CD14-positive monocyte (primary cell): ENCODE measurements around the gene PANK4. TPM values are rescaled to one million over a fixed set of nuclear protein-coding genes. Genes with fewer than 3 reads are reported as not detected.

Source experiments
- DNase-seq, 3 donors: peaks; one replicate each; pipeline ENCODE4 v3.0.0-alpha.2; 2011 to 2022
- H2AFZ ChIP-seq: 2 replicates; pipeline ENCODE4 v1.6.0; 2012; ENCODE audit warnings: mild to moderate bottlenecking, low read depth, low read length, inconsistent platforms; ENCODE audit not compliant: insufficient read depth, poor library complexity, severe bottlenecking
- H3K27ac ChIP-seq, 2 donors: 1 replicate in 1 of 2; 2 replicates in 1 of 2; pipeline ENCODE4 v1.5.1; 2012 to 2013; ENCODE audit warnings: low read length in 2 of 2, control low read depth in 1 of 2, inconsistent platforms in 1 of 2, low read depth in 1 of 2, mild to moderate bottlenecking in 1 of 2
- H3K27me3 ChIP-seq, 2 donors: one replicate each; pipeline versions ENCODE4 v1.6.0 to v1.6.1; 2011 to 2013; ENCODE audit warnings: low read length in 2 of 2; ENCODE audit not compliant: control insufficient read depth in 2 of 2, insufficient read depth in 2 of 2
- H3K36me3 ChIP-seq, 2 donors: replicated peaks in 1 of 2; 1 replicate in 1 of 2; 2 replicates in 1 of 2; pipeline versions ENCODE4 v1.5.1 to v1.6.1; 2012 to 2013; ENCODE audit warnings: low read length in 2 of 2, control low read depth in 1 of 2, inconsistent platforms in 1 of 2, mild to moderate bottlenecking in 1 of 2; ENCODE audit not compliant: insufficient read depth in 2 of 2, control insufficient read depth in 1 of 2
- H3K4me1 ChIP-seq, 2 donors: 1 replicate in 1 of 2; 2 replicates in 1 of 2; pipeline versions ENCODE4 v1.5.1 to v1.6.1; 2012 to 2013; ENCODE audit warnings: low read length in 2 of 2, control low read depth in 1 of 2, inconsistent platforms in 1 of 2, mild to moderate bottlenecking in 1 of 2, moderate library complexity in 1 of 2; ENCODE audit not compliant: insufficient read depth in 2 of 2, control insufficient read depth in 1 of 2
- H3K4me2 ChIP-seq: replicated peaks from 2 replicates; pipeline ENCODE3; 2012; ENCODE audit warnings: low read length, moderate library complexity, mild to moderate bottlenecking; ENCODE audit not compliant: poor library complexity, severe bottlenecking; ENCODE audit errors: extremely low read depth
- H3K4me3 ChIP-seq, 3 experiments: fragments of 200-600 bp in 1 of 3; sonication (generic) in 1 of 3; replicated peaks in 1 of 3; 1 replicate in 2 of 3; 2 replicates in 1 of 3; pipeline ENCODE4 v1.5.1; 2011 to 2013; ENCODE audit warnings: low read length in 3 of 3, mild to moderate bottlenecking in 3 of 3, control low read depth in 2 of 3, low read depth in 2 of 3, inconsistent platforms in 1 of 3, moderate library complexity in 1 of 3
- H3K79me2 ChIP-seq: 2 replicates; pipeline ENCODE4 v1.6.0; 2012; ENCODE audit warnings: mild to moderate bottlenecking, control low read depth, inconsistent platforms, low read length, moderate library complexity; ENCODE audit not compliant: insufficient read depth
- H3K9ac ChIP-seq: 2 replicates; pipeline ENCODE4 v1.6.0; 2017; ENCODE audit warnings: low read length, mild to moderate bottlenecking; ENCODE audit not compliant: insufficient read depth, poor library complexity, severe bottlenecking
- H3K9me3 ChIP-seq, 2 donors: replicated peaks in 1 of 2; 1 replicate in 1 of 2; 2 replicates in 1 of 2; pipeline versions ENCODE4 v1.5.1 to v1.6.1; 2012 to 2013; ENCODE audit warnings: low read length in 2 of 2, control low read depth in 1 of 2; ENCODE audit not compliant: control insufficient read depth in 1 of 2, insufficient read depth in 1 of 2
- H4K20me1 ChIP-seq: 2 replicates; pipeline ENCODE4 v1.6.0; 2012; ENCODE audit warnings: mild to moderate bottlenecking, low read length, control low read depth, moderate library complexity; ENCODE audit not compliant: insufficient read depth
- H3K27ac Mint-ChIP-seq, 7 donors: one replicate each; pipeline ENCODE4 v1.8.0; 2020; ENCODE audit warnings: mild to moderate bottlenecking in 7 of 7, mixed read lengths in 7 of 7, moderate library complexity in 6 of 7, inconsistent platforms in 2 of 7
- H3K27me3 Mint-ChIP-seq, 3 donors: one replicate each; pipeline ENCODE4 v1.8.0; 2021 to 2022; ENCODE audit warnings: low read depth in 3 of 3, mild to moderate bottlenecking in 3 of 3, mixed read lengths in 3 of 3, moderate library complexity in 3 of 3, inconsistent platforms in 1 of 3
- H3K36me3 Mint-ChIP-seq, 2 donors: one replicate each; pipeline ENCODE4 v1.8.0; 2020; ENCODE audit warnings: mixed read lengths in 2 of 2, inconsistent platforms in 1 of 2, mild to moderate bottlenecking in 1 of 2
- H3K4me1 Mint-ChIP-seq: one replicate; pipeline ENCODE4 v1.8.0; 2020; ENCODE audit warnings: mild to moderate bottlenecking, mixed read lengths
- H3K4me3 Mint-ChIP-seq, 2 donors: one replicate each; pipeline ENCODE4 v1.8.0; 2020; ENCODE audit warnings: mild to moderate bottlenecking in 2 of 2, mixed read lengths in 2 of 2, moderate library complexity in 1 of 2
- H3K9me3 Mint-ChIP-seq, 7 donors: one replicate each; pipeline ENCODE4 v1.8.0; 2020 to 2022; ENCODE audit warnings: mixed read lengths in 7 of 7, mild to moderate bottlenecking in 6 of 7, moderate library complexity in 6 of 7, inconsistent platforms in 2 of 7
- CTCF ChIP-seq: fragments of 200-600 bp; IDR thresholded peaks from one replicate; pipeline ENCODE4 v1.8.0; 2022; ENCODE audit warnings: antibody characterized with exemption, mild to moderate bottlenecking
- WGBS: methylation state at CpG from one replicate; pipeline ENCODE4 v1.1.5; 2013; ENCODE audit warnings: missing lambda C conversion rate; ENCODE audit not compliant: insufficient coverage; 5-methylcytosine and 5-hydroxymethylcytosine counted together
- intact Hi-C, 2 donors: fragments of 100-400 bp; cut with micrococcal nuclease; formaldehyde crosslinking; loops; one replicate each; pipeline versions ENCODE4 v1.15.0 to v1.15.1; 2023
- polyA plus RNA-seq, 3 donors: library from polyadenylated mRNA; depleted of rRNA in 1 of 3; unstranded in 2 of 3; stranded (reverse) in 1 of 3; fragments of 300-500 nt in 2 of 3; fragments of >200 nt in 1 of 3; fragmentation: Illumina TruSeq in 2 of 3; gene quantifications; 1 replicate in 2 of 3; 2 replicates in 1 of 3; pipeline ENCODE4 v1.2.3, GENCODE V29; 2012 to 2021

The PANK4 gene
- polyA plus RNA-seq, 3 donors: 11.9 to 30.2 (median 13.7) TPM

GRCh38 chr1:2472561-2473177 lies 53.7 kb downstream of the PANK4 start:
- no peaks in the 10 kb centered on the region for H3K36me3 Mint-ChIP-seq
- no peaks in the 10 kb centered on the region for H3K9me3 Mint-ChIP-seq
- Histone ChIP-seq H3K9ac (no peak overlapping the region), H3K27me3 (peaks cover 0 to 3% of the 10 kb centered on the region in 2 donors), H3K4me1 (no peaks in the 10 kb centered on the region), H3K27ac (no peak overlapping the region), H3K4me3 (no peak overlapping the region), H3K9me3 (no peaks in the 10 kb centered on the region), H2AFZ (no peak overlapping the region), H4K20me1 (no peaks in the 10 kb centered on the region), H3K4me2 (no peak overlapping the region), H3K79me2 (no peaks in the 10 kb centered on the region), H3K36me3 (no peaks in the 10 kb centered on the region)
- H3K27me3 Mint-ChIP-seq: peaks cover 0 to 13% (median 4%) of the 10 kb centered on the region in 3 donors
- H3K27ac Mint-ChIP-seq: no peak overlapping the region
- 87% methylated on average over 19 of the region's 25 CpGs for WGBS
- no peak for DNase-seq
- no peak overlapping the region for H3K4me3 Mint-ChIP-seq
- intact Hi-C loops: no loop called here
- no peaks in the 10 kb centered on the region for H3K4me1 Mint-ChIP-seq
- TF ChIP-seq CTCF: no peak

- H3K4me3 Mint-ChIP-seq: no peak overlapping the region
- no peak for DNase-seq
- Histone ChIP-seq H3K79me2 (no peaks in the 10 kb centered on the region), H2AFZ (no peak overlapping the region), H3K4me2 (no peak overlapping the region), H4K20me1 (no peaks in the 10 kb centered on the region), H3K27me3 (peaks cover 0 to 3% of the 10 kb centered on the region in 2 donors), H3K9me3 (no peaks in the 10 kb centered on the region), H3K36me3 (no peaks in the 10 kb centered on the region), H3K4me1 (no peaks in the 10 kb centered on the region), H3K4me3 (no peak overlapping the region), H3K27ac (no peak overlapping the region), H3K9ac (no peak overlapping the region)
- H3K9me3 Mint-ChIP-seq: no peaks in the 10 kb centered on the region
- peaks cover 0 to 13% (median 4%) of the 10 kb centered on the region in 3 donors for H3K27me3 Mint-ChIP-seq
- no peaks in the 10 kb centered on the region for H3K4me1 Mint-ChIP-seq
- no peak for TF ChIP-seq CTCF
- 80% methylated on average over 9 of the region's 17 CpGs for WGBS
- intact Hi-C loops: no loop called here
- H3K27ac Mint-ChIP-seq: no peak overlapping the region
- H3K36me3 Mint-ChIP-seq: no peaks in the 10 kb centered on the region
Observed at GRCh38 chr1:2472109-2472508, 54.3 kb downstream of the PANK4 start.
